ENCODE data around the gene KCTD1.
"Not testable (repeated sequence)": the region's sequence is repeated elsewhere in the genome, so short reads cannot be mapped to it uniquely, and the experiment has no call there.

The KCTD1 gene

GRCh38 chr18:26437634-26438033 is 110.7 kb downstream of the KCTD1 start:
- DNase-seq (ENCODE audit: low spot score), result not testable (repeated sequence)

DNA sequence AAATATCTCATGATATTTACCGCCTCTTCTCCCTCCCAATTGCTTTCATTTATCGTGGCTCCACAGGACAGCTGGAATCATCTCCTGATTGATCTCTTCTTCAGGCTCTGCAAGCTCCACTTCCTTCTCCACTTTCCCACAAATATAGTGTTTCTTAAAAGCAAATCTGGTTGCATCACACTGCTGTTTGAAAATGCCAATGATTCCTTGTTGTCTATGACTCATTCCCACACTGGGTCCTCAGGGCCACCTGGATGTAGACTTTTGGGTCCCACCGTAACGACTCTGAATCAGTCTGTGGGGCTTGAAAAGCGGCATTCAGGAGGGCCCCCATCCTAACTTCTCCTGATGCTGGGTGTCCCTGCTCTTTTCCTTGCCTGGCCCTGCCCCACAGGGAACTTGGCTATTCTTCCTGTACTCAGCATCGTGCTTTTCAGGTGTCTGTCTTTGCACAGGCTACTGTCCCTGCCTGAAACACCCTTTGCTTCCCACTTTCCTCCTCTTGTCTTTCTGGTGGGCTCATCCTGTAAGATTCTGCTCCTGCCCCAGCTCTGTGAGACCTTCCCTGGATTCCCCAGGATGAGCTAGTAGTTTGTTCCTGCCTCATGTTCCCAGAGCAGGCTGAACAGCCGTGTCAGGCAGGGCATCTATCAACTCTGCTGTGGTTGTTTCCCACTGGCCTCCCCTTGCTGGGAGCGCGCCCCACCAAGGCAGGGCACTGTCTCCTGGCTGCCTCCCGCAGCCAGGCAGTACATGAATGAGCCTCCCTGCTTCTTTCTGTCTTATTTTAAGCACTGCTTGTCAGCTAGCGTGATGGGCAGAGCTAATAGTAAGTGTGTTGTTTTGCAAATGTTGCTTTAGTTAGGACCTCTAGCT is 111.9 kb downstream of the KCTD1 start:
- H3K36me3 Mint-ChIP-seq (ENCODE audit: low read depth), result no peaks in the 10 kb centered on the region
- H3K4me1 Mint-ChIP-seq (ENCODE audit: low read depth), result no peaks in the 10 kb centered on the region
- H3K27ac Mint-ChIP-seq, result no peak overlapping the region
- no peak overlapping the region for H3K4me3 Mint-ChIP-seq
- peaks cover 20% of the 10 kb centered on the region for H3K27me3 Mint-ChIP-seq (ENCODE audit: low read depth)
- no peaks in the 10 kb centered on the region for H3K9me3 Mint-ChIP-seq
- no peak for DNase-seq (ENCODE audit: low spot score)

More at GRCh38 chr18:26437634-26438033, 110.7 kb downstream of the KCTD1 start:
- H3K4me3 Mint-ChIP-seq; H3K27ac Mint-ChIP-seq; H3K36me3 Mint-ChIP-seq (ENCODE audit: low read depth); H3K9me3 Mint-ChIP-seq; H3K4me1 Mint-ChIP-seq (ENCODE audit: low read depth): not testable (repeated sequence)
- peaks cover 22% of the 10 kb centered on the region for H3K27me3 Mint-ChIP-seq (ENCODE audit: low read depth)

DNA sequence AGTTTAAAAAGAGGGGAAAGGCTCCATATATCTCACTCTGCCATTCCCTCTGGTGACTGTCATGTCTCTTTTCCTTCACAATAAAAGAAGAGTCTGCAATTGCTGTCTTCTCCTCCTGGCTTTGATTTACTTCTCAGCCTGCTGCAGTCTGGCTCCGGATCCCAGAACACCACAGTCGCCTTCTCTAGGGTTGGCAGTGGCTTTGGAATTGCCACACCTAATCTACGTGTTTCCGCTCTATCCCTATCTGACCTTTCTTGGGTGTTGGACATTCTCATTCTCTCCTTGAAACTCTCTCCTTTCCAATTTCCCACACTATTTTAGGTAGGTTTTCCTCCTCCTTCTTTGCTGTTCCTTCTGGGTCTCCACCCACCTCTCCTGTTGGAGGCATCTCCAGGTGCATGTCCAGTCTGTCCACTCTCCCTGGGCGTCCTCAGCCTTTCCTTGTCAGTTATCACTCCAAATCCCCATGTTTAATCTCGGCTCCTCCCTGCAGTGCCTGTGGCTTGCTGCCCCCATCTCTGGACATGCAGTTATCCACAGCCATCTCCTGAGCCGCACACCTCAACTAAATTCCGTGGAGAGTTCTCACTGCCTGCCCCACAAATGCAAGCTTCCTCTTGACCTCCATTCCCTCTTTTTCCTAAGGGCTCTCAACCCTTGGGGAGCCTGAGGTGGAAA is 112.8 kb downstream of the KCTD1 start:
- Mint-ChIP-seq H3K27me3 (ENCODE audit: low read depth) (peaks cover 16% of the 10 kb centered on the region), H3K9me3 (no peaks in the 10 kb centered on the region), H3K27ac (no peak overlapping the region), H3K4me1 (ENCODE audit: low read depth) (no peaks in the 10 kb centered on the region), H3K4me3 (no peak overlapping the region), H3K36me3 (ENCODE audit: low read depth) (no peaks in the 10 kb centered on the region)
- DNase-seq (ENCODE audit: low spot score), result no peak

GRCh38 chr18:26434887-26435286 is 113.5 kb downstream of the KCTD1 start:
- no peak overlapping the region for H3K27ac Mint-ChIP-seq
- H3K4me1 Mint-ChIP-seq (ENCODE audit: low read depth), result no peaks in the 10 kb centered on the region
- DNase-seq (ENCODE audit: low spot score), result no peak

DNA sequence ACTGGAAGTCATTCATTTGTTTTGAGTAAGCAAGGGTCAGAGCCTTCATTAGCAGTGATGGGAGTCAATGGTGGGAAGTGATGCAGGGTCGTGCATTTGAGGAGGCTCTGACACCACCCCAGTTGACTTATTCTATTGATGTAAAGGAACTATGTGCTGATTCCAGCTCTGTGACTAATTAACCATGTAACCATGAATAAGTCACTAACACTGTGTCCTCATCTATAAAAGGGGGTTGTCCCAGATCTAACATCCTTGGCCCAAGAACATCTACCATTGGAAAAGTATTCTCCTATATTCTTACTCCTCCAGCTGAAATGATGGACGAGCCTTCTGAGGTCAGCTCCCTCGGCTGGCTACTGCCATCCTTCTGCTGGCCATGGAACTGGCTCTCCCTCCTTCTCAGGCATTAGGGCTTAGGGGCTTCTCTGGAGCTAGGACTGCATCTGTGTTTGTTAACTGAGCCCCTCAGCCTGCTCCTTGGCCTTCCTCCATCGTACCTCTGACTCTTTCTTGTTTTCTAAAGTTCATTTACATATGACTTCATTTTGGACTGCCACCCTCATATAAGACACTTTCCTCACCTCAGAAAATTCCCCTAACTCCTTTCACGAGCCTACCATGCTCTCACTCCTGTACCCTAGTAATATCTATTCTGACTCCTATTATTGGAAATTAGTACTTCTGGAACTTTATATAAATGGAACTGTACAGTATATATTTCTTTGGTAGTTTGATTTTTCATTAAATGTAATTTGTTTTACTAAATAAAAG is 115.5 kb downstream of the KCTD1 start:
- Mint-ChIP-seq H3K36me3 (ENCODE audit: low read depth) (no peaks in the 10 kb centered on the region), H3K27ac (no peak overlapping the region), H3K4me1 (ENCODE audit: low read depth) (no peaks in the 10 kb centered on the region), H3K9me3 (no peaks in the 10 kb centered on the region), H3K4me3 (no peak overlapping the region), H3K27me3 (ENCODE audit: low read depth) (peaks cover 3% of the 10 kb centered on the region)
- DNase-seq (ENCODE audit: low spot score), result no peak

More at GRCh38 chr18:26434887-26435286, 113.5 kb downstream of the KCTD1 start:
- H3K9me3 Mint-ChIP-seq, result no peaks in the 10 kb centered on the region
- H3K27me3 Mint-ChIP-seq (ENCODE audit: low read depth), result peaks cover 16% of the 10 kb centered on the region
- H3K4me3 Mint-ChIP-seq, result no peak overlapping the region
- H3K36me3 Mint-ChIP-seq (ENCODE audit: low read depth), result no peaks in the 10 kb centered on the region

- H3K9me3 Mint-ChIP-seq, result no peaks in the 10 kb centered on the region
- no peaks in the 10 kb centered on the region for H3K27me3 Mint-ChIP-seq (ENCODE audit: low read depth)
- no peaks in the 10 kb centered on the region for H3K4me1 Mint-ChIP-seq (ENCODE audit: low read depth)
- no peak overlapping the region for H3K4me3 Mint-ChIP-seq
- no peak overlapping the region for H3K27ac Mint-ChIP-seq
- no peaks in the 10 kb centered on the region for H3K36me3 Mint-ChIP-seq (ENCODE audit: low read depth)
- no peak for DNase-seq (ENCODE audit: low spot score)
Measured at GRCh38 chr18:26429535-26430226, 118.7 kb downstream of the KCTD1 start.

- no peak overlapping the region for H3K4me3 Mint-ChIP-seq
- H3K27ac Mint-ChIP-seq, result no peak overlapping the region
- H3K9me3 Mint-ChIP-seq, result no peaks in the 10 kb centered on the region
- H3K27me3 Mint-ChIP-seq (ENCODE audit: low read depth), result no peaks in the 10 kb centered on the region
- H3K4me1 Mint-ChIP-seq (ENCODE audit: low read depth), result no peaks in the 10 kb centered on the region
- no peaks in the 10 kb centered on the region for H3K36me3 Mint-ChIP-seq (ENCODE audit: low read depth)
- no peak for DNase-seq (ENCODE audit: low spot score)
Measured at GRCh38 chr18:26425148-26425531, 123.2 kb downstream of the KCTD1 start.

GRCh38 chr18:26424428-26425147 is 123.8 kb downstream of the KCTD1 start:
- no peak for DNase-seq (ENCODE audit: low spot score)
- H3K27ac Mint-ChIP-seq, result no peak overlapping the region
- H3K36me3 Mint-ChIP-seq (ENCODE audit: low read depth), result no peaks in the 10 kb centered on the region
- no peaks in the 10 kb centered on the region for H3K27me3 Mint-ChIP-seq (ENCODE audit: low read depth)
- H3K4me3 Mint-ChIP-seq, result no peak overlapping the region
- H3K9me3 Mint-ChIP-seq, result no peaks in the 10 kb centered on the region
- H3K4me1 Mint-ChIP-seq (ENCODE audit: low read depth), result no peaks in the 10 kb centered on the region

GRCh38 chr18:26422472-26423162 is 125.7 kb downstream of the KCTD1 start:
- no peak for DNase-seq (ENCODE audit: low spot score)
- Mint-ChIP-seq H3K27me3 (ENCODE audit: low read depth) (no peaks in the 10 kb centered on the region), H3K4me1 (ENCODE audit: low read depth) (no peaks in the 10 kb centered on the region), H3K27ac (no peak overlapping the region), H3K9me3 (no peaks in the 10 kb centered on the region), H3K36me3 (ENCODE audit: low read depth) (no peaks in the 10 kb centered on the region), H3K4me3 (no peak overlapping the region)

GRCh38 chr18:26421931-26422330 is 126.4 kb downstream of the KCTD1 start:
- no peak for DNase-seq (ENCODE audit: low spot score)
- Mint-ChIP-seq H3K36me3 (ENCODE audit: low read depth) (no peaks in the 10 kb centered on the region), H3K9me3 (no peaks in the 10 kb centered on the region), H3K27ac (no peak overlapping the region), H3K4me3 (no peak overlapping the region), H3K27me3 (ENCODE audit: low read depth) (no peaks in the 10 kb centered on the region), H3K4me1 (ENCODE audit: low read depth) (no peaks in the 10 kb centered on the region)

- Mint-ChIP-seq H3K4me1 (ENCODE audit: low read depth) (no peaks in the 10 kb centered on the region), H3K27ac (no peak overlapping the region), H3K4me3 (no peak overlapping the region), H3K27me3 (ENCODE audit: low read depth) (no peaks in the 10 kb centered on the region), H3K9me3 (no peaks in the 10 kb centered on the region), H3K36me3 (ENCODE audit: low read depth) (no peaks in the 10 kb centered on the region)
- no peak for DNase-seq (ENCODE audit: low spot score)
Measured at GRCh38 chr18:26421503-26421902, 126.8 kb downstream of the KCTD1 start.

DNA sequence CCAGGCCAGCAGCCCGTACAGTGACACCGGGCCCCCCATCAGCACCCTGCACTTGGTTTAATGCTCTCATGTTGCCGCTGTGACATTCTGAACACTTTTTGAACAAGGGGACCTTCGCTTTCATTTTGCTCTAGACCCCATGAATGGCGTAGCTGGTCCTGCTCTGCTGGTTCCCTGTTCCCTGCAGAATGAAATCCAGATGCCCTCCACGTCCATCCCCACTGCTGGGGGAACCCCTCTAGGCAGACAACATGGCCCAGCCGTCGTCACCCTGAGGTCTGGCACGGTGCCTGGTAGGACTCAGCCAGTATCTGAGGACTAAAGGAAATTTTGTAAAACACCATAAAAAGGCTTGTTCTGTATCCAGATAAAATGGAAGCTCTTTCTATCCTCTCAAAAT is 128.6 kb downstream of the KCTD1 start:
- DNase-seq (ENCODE audit: low spot score), result no peak
- Mint-ChIP-seq H3K4me1 (ENCODE audit: low read depth) (no peaks in the 10 kb centered on the region), H3K4me3 (no peak overlapping the region), H3K27me3 (ENCODE audit: low read depth) (no peaks in the 10 kb centered on the region), H3K36me3 (ENCODE audit: low read depth) (no peaks in the 10 kb centered on the region), H3K27ac (no peak overlapping the region), H3K9me3 (no peaks in the 10 kb centered on the region)

GRCh38 chr18:26418225-26418624 is 130.1 kb downstream of the KCTD1 start:
- no peak overlapping the region for H3K4me3 Mint-ChIP-seq

More at GRCh38 chr18:26418225-26418624, 130.1 kb downstream of the KCTD1 start:
- H3K27me3 Mint-ChIP-seq (ENCODE audit: low read depth), result no peaks in the 10 kb centered on the region
- no peaks in the 10 kb centered on the region for H3K36me3 Mint-ChIP-seq (ENCODE audit: low read depth)
- H3K4me1 Mint-ChIP-seq (ENCODE audit: low read depth), result no peaks in the 10 kb centered on the region
- DNase-seq (ENCODE audit: low spot score), result no peak
- H3K9me3 Mint-ChIP-seq, result no peaks in the 10 kb centered on the region
- H3K27ac Mint-ChIP-seq, result no peak overlapping the region
